IgD-negative memory B cell (primary cell): ENCODE results near the gene SCYGR5. TPM values are rescaled to one million over a fixed set of nuclear protein-coding genes. Genes with fewer than 3 reads are reported as not detected.

Experiments
- H3K27ac Mint-ChIP-seq, 3 donors: one replicate each; pipeline ENCODE4 v1.8.0; 2020 to 2022; ENCODE audit warnings: mild to moderate bottlenecking in 3 of 3, mixed read lengths in 3 of 3, moderate library complexity in 1 of 3
- H3K27me3 Mint-ChIP-seq: one replicate; pipeline ENCODE4 v1.8.0; 2021; ENCODE audit warnings: mixed read lengths
- H3K36me3 Mint-ChIP-seq: one replicate; pipeline ENCODE4 v1.8.0; 2020; ENCODE audit warnings: mild to moderate bottlenecking, mixed read lengths
- H3K4me1 Mint-ChIP-seq, 3 donors: one replicate each; pipeline ENCODE4 v1.8.0; 2020 to 2022; ENCODE audit warnings: mixed read lengths in 3 of 3, mild to moderate bottlenecking in 1 of 3
- H3K4me3 Mint-ChIP-seq, 4 donors: one replicate each; pipeline ENCODE4 v1.8.0; 2020 to 2022; ENCODE audit warnings: mild to moderate bottlenecking in 4 of 4, mixed read lengths in 4 of 4, moderate library complexity in 3 of 4
- H3K9me3 Mint-ChIP-seq, 3 donors: one replicate each; pipeline ENCODE4 v1.8.0; 2020 to 2021; ENCODE audit warnings: mixed read lengths in 3 of 3, mild to moderate bottlenecking in 1 of 3
- polyA plus RNA-seq: library from polyadenylated mRNA; unstranded; fragments of 300-500 nt; fragmentation: Illumina TruSeq; gene quantifications from one replicate; pipeline ENCODE4 v1.2.3, GENCODE V29; 2021

Gene SCYGR5
- polyA plus RNA-seq, 1 donor from 2014 or later, result not detected

DNA sequence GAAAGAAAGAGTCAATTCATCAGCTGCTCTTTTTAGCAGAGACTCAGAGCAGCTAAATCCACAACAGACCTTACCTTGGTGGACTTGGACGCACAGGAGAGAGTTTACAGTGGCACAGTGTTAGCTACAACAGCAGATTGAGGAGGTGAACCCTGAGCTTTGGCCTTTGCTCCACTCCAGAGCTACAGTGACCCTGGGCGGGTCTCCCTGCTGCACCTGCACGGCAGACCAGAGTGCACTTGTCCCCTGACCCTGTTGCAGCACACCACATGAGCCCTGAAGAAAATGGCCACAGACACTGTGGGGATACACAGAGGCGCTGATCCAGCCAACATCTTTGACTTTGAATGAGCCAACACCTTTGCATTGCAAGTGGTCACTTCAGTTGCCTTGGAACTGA, 40.3 kb downstream of the SCYGR5 start:
- Mint-ChIP-seq H3K4me1 (no peaks in the 10 kb centered on the region), H3K27me3 (peaks cover 9% of the 10 kb centered on the region), H3K9me3 (no peaks in the 10 kb centered on the region), H3K27ac (no peak overlapping the region), H3K4me3 (no peak overlapping the region), H3K36me3 (no peaks in the 10 kb centered on the region)

DNA sequence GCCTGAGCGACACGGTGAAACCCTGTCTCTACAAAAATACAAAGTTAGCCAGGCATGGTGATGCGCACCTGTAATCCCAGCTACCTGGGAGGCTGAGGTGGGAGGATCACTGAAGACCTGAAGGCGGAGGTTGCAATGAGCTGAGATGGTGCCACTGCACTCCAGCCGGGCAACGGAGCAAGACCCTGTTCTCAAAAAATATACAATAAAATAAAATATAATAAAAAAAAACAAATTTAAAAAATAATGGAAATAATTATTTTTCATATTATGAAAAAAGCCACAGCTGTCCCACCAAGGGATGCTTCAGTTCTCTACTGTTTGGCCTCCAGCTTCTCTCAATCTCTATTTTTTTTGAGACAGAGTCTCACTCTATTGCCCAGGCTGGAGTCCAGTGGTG, 40.8 kb downstream of the SCYGR5 start:
- Mint-ChIP-seq H3K36me3 (no peaks in the 10 kb centered on the region), H3K4me3 (no peak overlapping the region), H3K27me3 (peaks cover 7% of the 10 kb centered on the region), H3K4me1 (no peaks in the 10 kb centered on the region), H3K9me3 (no peaks in the 10 kb centered on the region), H3K27ac (no peak overlapping the region)

DNA sequence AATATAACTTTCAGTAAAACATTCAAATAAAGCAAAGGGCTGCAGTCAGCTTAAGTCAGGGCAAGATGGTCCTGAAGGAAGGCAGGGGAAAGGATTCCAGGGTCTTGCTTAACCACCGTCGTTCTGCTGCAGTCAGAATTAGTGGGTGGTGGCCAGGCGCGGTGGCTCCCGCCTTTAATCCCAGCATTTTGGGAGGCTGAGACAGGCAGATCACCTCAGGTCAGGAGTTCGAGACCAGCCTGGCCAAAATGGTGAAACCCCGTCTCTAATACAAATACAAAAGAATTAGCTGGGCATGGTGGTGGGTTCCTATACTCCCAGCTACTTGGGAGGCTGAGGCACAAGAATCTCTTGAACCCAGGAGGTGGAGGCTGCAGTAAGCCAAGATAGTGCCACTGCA, 44.4 kb downstream of the SCYGR5 start:
- H3K27ac Mint-ChIP-seq, result no peak overlapping the region
- H3K4me1 Mint-ChIP-seq, result no peaks in the 10 kb centered on the region
- H3K4me3 Mint-ChIP-seq, result no peak overlapping the region
- no peaks in the 10 kb centered on the region for H3K9me3 Mint-ChIP-seq
- H3K27me3 Mint-ChIP-seq, result peaks cover 5% of the 10 kb centered on the region
- no peaks in the 10 kb centered on the region for H3K36me3 Mint-ChIP-seq

DNA sequence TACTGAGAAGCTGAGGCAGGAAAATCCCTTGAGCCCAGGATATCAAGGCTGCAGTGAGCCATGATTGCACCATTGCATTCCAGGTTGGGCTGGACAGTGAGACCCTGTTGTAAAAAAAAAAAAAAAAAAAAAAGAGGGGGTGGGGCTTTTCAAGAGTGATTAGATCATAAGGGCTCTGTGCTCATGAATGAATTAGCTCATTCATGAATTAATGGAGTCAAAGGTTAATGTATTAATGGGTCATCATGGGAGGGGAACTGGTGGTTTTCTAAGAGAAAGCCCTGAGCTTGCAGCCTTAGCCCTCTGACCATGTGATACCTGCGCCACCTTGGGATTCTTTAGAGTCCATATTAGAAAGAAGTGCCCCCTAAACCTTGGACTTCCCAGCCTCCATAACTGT, 46.7 kb downstream of the SCYGR5 start:
- H3K9me3 Mint-ChIP-seq, result no peaks in the 10 kb centered on the region
- H3K27ac Mint-ChIP-seq, result no peak overlapping the region
- H3K4me1 Mint-ChIP-seq, result no peaks in the 10 kb centered on the region
- no peak overlapping the region for H3K4me3 Mint-ChIP-seq
- no peaks in the 10 kb centered on the region for H3K36me3 Mint-ChIP-seq
- peaks cover 14% of the 10 kb centered on the region for H3K27me3 Mint-ChIP-seq

DNA sequence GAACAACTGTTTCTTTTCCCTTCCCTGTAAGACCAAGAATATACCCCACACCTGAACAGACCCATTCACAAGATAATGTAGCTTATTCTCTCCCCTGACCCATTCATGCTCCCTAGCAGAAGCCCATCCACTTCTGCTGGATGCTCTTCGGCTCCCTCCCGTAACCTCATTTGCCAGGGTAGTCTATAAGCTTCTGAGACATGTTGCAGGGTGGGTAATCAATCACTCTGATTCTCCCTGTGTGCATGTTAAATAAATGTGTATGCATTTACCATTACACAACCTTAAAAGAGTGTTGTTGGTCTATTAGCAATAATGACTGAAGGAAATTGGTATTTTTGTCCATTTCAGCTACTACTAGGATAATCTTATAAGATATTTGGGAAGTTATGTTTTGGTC, 49.9 kb downstream of the SCYGR5 start:
- peaks cover 19% of the 10 kb centered on the region for H3K27me3 Mint-ChIP-seq
- no peaks in the 10 kb centered on the region for H3K4me1 Mint-ChIP-seq
- peaks cover 2% of the 10 kb centered on the region for H3K36me3 Mint-ChIP-seq
- H3K4me3 Mint-ChIP-seq, result no peak overlapping the region
- no peak overlapping the region for H3K27ac Mint-ChIP-seq
- no peaks in the 10 kb centered on the region for H3K9me3 Mint-ChIP-seq

Other genes with a start within 250 kb of the SCYGR5 start
- gene AGFG1, start 194.6 kb upstream of the SCYGR5 start, polyA plus RNA-seq, result 10.1 TPM
- gene SCYGR2, start 67.9 kb upstream of the SCYGR5 start, polyA plus RNA-seq, result not detected
- gene SCYGR3, start 52.0 kb upstream of the SCYGR5 start, polyA plus RNA-seq, result not detected
- gene SCYGR4, start 49.3 kb upstream of the SCYGR5 start, polyA plus RNA-seq, result not detected
- not detected for gene SLC19A3, start 51.2 kb downstream of the SCYGR5 start, polyA plus RNA-seq
- not detected for gene SCYGR6, start 58.0 kb downstream of the SCYGR5 start, polyA plus RNA-seq
- gene SCYGR7, start 61.5 kb downstream of the SCYGR5 start, polyA plus RNA-seq, result not detected
- not detected for gene SCYGR8, start 79.1 kb downstream of the SCYGR5 start, polyA plus RNA-seq
- not detected for gene CCL20, start 147.0 kb downstream of the SCYGR5 start, polyA plus RNA-seq
- not detected for gene DAW1, start 204.8 kb downstream of the SCYGR5 start, polyA plus RNA-seq